ENCODE measurements around the gene NCS1. TPM values are rescaled to one million over a fixed set of nuclear protein-coding genes. Genes with fewer than 3 reads are reported as not detected.

NCS1 gene
- total RNA-seq, 1 experiment from 2014 or later = 18.2 TPM

- Mint-ChIP-seq H3K36me3 (ENCODE audit: insufficient read depth, unreplicated experiment) (peaks cover 4% of the 10 kb centered on the region), H3K27ac (ENCODE audit: unreplicated experiment) (no peak overlapping the region), H3K4me1 (ENCODE audit: low read depth, unreplicated experiment) (peaks cover 14% of the 10 kb centered on the region), H3K9me3 (ENCODE audit: unreplicated experiment) (no peaks in the 10 kb centered on the region), H3K4me3 (ENCODE audit: unreplicated experiment) (no peak overlapping the region), H3K27me3 (ENCODE audit: insufficient read depth, unreplicated experiment) (no peaks in the 10 kb centered on the region)
- no peak for DNase-seq
- H3K27me3 ChIP-seq (replicated peaks; ENCODE audit: control insufficient read depth, insufficient read depth, low read length) = no peaks in the 10 kb centered on the region
- no TSS peak for BruUV-seq (replicated peaks)
- TF ChIP-seq, protein P1, sequence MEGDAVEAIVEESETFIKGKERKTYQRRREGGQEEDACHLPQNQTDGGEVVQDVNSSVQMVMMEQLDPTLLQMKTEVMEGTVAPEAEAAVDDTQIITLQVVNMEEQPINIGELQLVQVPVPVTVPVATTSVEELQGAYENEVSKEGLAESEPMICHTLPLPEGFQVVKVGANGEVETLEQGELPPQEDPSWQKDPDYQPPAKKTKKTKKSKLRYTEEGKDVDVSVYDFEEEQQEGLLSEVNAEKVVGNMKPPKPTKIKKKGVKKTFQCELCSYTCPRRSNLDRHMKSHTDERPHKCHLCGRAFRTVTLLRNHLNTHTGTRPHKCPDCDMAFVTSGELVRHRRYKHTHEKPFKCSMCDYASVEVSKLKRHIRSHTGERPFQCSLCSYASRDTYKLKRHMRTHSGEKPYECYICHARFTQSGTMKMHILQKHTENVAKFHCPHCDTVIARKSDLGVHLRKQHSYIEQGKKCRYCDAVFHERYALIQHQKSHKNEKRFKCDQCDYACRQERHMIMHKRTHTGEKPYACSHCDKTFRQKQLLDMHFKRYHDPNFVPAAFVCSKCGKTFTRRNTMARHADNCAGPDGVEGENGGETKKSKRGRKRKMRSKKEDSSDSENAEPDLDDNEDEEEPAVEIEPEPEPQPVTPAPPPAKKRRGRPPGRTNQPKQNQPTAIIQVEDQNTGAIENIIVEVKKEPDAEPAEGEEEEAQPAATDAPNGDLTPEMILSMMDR (IDR thresholded peaks at IDR 0.05; ENCODE audit: insufficient read depth in 1 of 2, low read depth in 1 of 2, low read length in 1 of 2, severe bottlenecking in 1 of 2, unreplicated experiment in 1 of 2) = no peak
- H3K4me3 ChIP-seq (ENCODE audit: low read depth, low read length) = no peak overlapping the region
- ChIA-PET CTCF (no interaction called here), POLR2A (no interaction called here)
- peaks cover 11% of the 10 kb centered on the region for H3K4me1 ChIP-seq
- intact Hi-C loops (cut with micrococcal nuclease; ENCODE audit: unreplicated experiment) = loop anchor here (5.0 kb wide), 1 partner anchor 82 kb away; no protein-coding TSS in a partner anchor
- no peaks in the 10 kb centered on the region for H3K36me3 ChIP-seq (ENCODE audit: control insufficient read depth, insufficient read depth, low read length)
- H3K9me3 ChIP-seq = no peaks in the 10 kb centered on the region
These were observed 16.8 kb downstream of the NCS1 start for GRCh38 chr9:130188860-130189481.

DNA sequence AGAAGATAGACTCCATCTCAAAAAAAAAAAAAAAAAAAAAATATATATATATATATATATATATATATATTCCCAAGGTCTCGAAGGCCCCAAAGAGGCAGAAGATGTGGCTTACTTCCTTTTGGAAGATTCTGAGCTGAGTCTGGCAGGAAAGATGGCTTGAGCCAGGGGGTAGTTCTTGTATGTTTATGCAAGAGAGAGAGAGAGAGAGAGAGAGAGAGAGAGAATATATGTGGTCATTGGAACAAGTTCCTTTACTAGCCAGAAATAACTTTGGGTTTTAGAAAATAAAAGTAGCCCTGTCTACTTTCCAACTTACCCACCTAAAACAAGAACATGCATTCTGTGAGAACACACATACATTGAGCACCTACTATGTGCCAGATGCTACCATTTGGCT lies 17.6 kb downstream of the NCS1 start:
- Mint-ChIP-seq H3K9me3 (ENCODE audit: unreplicated experiment) (no peaks in the 10 kb centered on the region), H3K4me3 (ENCODE audit: unreplicated experiment) (no peak overlapping the region), H3K27me3 (ENCODE audit: insufficient read depth, unreplicated experiment) (no peaks in the 10 kb centered on the region), H3K4me1 (ENCODE audit: low read depth, unreplicated experiment) (peaks cover 14% of the 10 kb centered on the region), H3K27ac (ENCODE audit: unreplicated experiment) (no peak overlapping the region), H3K36me3 (ENCODE audit: insufficient read depth, unreplicated experiment) (peaks cover 4% of the 10 kb centered on the region)
- POLR2A ChIA-PET = no interaction called here
- Histone ChIP-seq H3K4me3 (ENCODE audit: low read depth, low read length) (no peak overlapping the region), H3K9me3 (no peaks in the 10 kb centered on the region), H3K27me3 (replicated peaks; ENCODE audit: control insufficient read depth, insufficient read depth, low read length) (no peaks in the 10 kb centered on the region), H3K36me3 (ENCODE audit: control insufficient read depth, insufficient read depth, low read length) (no peaks in the 10 kb centered on the region), H3K4me1 (peaks cover 11% of the 10 kb centered on the region)
- intact Hi-C loops (cut with micrococcal nuclease; ENCODE audit: unreplicated experiment) = loop anchor here (5.0 kb wide), 1 partner anchor 83 kb away; no protein-coding TSS in a partner anchor
- no TSS peak for BruUV-seq (replicated peaks)
- DNase-seq = no peak
- TF ChIP-seq, protein P1 (IDR thresholded peaks at IDR 0.05; ENCODE audit: insufficient read depth in 1 of 2, low read depth in 1 of 2, low read length in 1 of 2, severe bottlenecking in 1 of 2, unreplicated experiment in 1 of 2) = no peak
- CTCF ChIA-PET = no interaction called here

DNA sequence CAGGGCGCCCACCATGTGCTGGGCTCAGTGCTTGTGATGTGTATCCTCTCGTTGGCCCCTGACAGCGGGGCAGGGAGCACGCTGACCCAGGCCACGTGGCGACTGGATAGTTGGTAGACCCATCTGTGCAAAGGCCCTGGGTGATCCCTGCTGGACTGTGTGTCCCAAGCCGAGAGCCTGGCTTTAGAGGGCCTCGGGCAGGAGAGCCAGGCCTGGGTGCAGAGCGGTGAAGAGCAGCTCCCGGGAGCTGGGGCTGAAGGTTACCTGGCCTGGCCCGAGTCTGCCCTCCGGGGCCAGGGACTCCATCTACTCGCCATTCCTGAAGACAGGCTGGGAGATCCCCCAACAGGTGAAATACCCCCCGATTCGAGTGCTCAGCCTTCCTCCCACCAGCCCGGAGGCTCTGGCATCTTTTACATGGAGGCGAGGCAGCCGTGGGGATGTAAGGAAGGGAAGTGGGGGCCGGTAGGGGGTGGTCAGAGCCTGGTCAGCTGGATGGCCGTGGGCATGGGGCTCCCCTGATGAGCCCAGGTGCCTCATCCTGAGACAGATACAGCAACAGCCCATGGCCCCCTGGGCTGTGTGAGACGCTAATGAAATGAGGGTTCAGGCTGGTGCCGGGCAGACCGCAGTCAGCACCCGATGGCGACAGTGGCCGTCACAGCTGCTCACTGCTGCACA lies 19.0 kb downstream of the NCS1 start:
- no peak for DNase-seq
- Histone ChIP-seq H3K27me3 (replicated peaks; ENCODE audit: control insufficient read depth, insufficient read depth, low read length) (no peaks in the 10 kb centered on the region), H3K36me3 (ENCODE audit: control insufficient read depth, insufficient read depth, low read length) (no peaks in the 10 kb centered on the region), H3K4me3 (ENCODE audit: low read depth, low read length) (no peak overlapping the region), H3K9me3 (no peaks in the 10 kb centered on the region), H3K4me1 (peaks cover 11% of the 10 kb centered on the region)
- Mint-ChIP-seq H3K9me3 (ENCODE audit: unreplicated experiment) (no peaks in the 10 kb centered on the region), H3K4me1 (ENCODE audit: low read depth, unreplicated experiment) (peaks cover 14% of the 10 kb centered on the region), H3K4me3 (ENCODE audit: unreplicated experiment) (no peak overlapping the region), H3K27me3 (ENCODE audit: insufficient read depth, unreplicated experiment) (no peaks in the 10 kb centered on the region), H3K27ac (ENCODE audit: unreplicated experiment) (no peak overlapping the region), H3K36me3 (ENCODE audit: insufficient read depth, unreplicated experiment) (peaks cover 4% of the 10 kb centered on the region)
- no TSS peak for BruUV-seq (replicated peaks)
- TF ChIP-seq, protein P1 (IDR thresholded peaks at IDR 0.05; ENCODE audit: insufficient read depth in 1 of 2, low read depth in 1 of 2, low read length in 1 of 2, severe bottlenecking in 1 of 2, unreplicated experiment in 1 of 2) = no peak
- intact Hi-C loops (cut with micrococcal nuclease; ENCODE audit: unreplicated experiment) = no loop called here
- CTCF ChIA-PET = no interaction called here
- POLR2A ChIA-PET = no interaction called here

All from Caco-2 (cell line).